Ovary (tissue), 9 donors: ENCODE measurements around the gene CAPNS1. TPM values are rescaled to one million over a fixed set of nuclear protein-coding genes. Genes with fewer than 3 reads are reported as not detected.

Experiments
- DNase-seq, 5 donors: peaks; one replicate each; pipeline ENCODE4 v3.0.0-alpha.2; 2019 to 2020
- H3K27ac ChIP-seq, 2 donors: fragments of 200-600 bp; one replicate each; pipeline versions ENCODE4 v1.5.1 to v1.8.0; 2019 to 2022
- H3K27me3 ChIP-seq: fragments of 200-600 bp; one replicate; pipeline ENCODE4 v1.8.0; 2022
- H3K36me3 ChIP-seq: fragments of 200-600 bp; sonication (generic); one replicate; pipeline ENCODE4 v1.5.1; 2019
- H3K4me1 ChIP-seq: one replicate; pipeline ENCODE4 v1.8.1; 2013; ENCODE audit warnings: mild to moderate bottlenecking, moderate library complexity; ENCODE audit not compliant: insufficient read depth
- H3K4me3 ChIP-seq: fragments of 200-600 bp; sonication (generic); one replicate; pipeline ENCODE4 v1.5.1; 2017
- H3K9me3 ChIP-seq, 2 donors: fragments of 200-600 bp in 1 of 2; sonication (generic) in 1 of 2; one replicate each; pipeline versions ENCODE4 v1.5.1 to v1.8.1; 2013 to 2019; ENCODE audit warnings: mild to moderate bottlenecking in 1 of 2, moderate library complexity in 1 of 2
- CTCF ChIP-seq, 3 donors: fragments of 450-650 bp in 2 of 3; fragments of 200-600 bp in 1 of 3; IDR thresholded peaks; one replicate each; pipeline versions ENCODE4 v1.5.1 to v1.8.0; 2016 to 2022; ENCODE audit warnings: antibody characterized with exemption in 3 of 3, mild to moderate bottlenecking in 1 of 3
- EP300 ChIP-seq: sonication (generic); formaldehyde crosslinking; IDR thresholded peaks from one replicate; pipeline ENCODE4 v1.6.1; 2017; ENCODE audit warnings: antibody characterized with exemption
- POLR2A ChIP-seq: fragments of 450-650 bp; IDR thresholded peaks from one replicate; pipeline ENCODE4 v1.6.1; 2017; ENCODE audit warnings: antibody characterized with exemption, mild to moderate bottlenecking, moderate library complexity
- WGBS, 3 donors: extraction: QIAGEN DNeasy Blood & Tissue Kit in 1 of 3; methylation state at CpG; one replicate each; pipeline versions ENCODE4 v1.1.5 to v1.1.7; 2013 to 2017; 5-methylcytosine and 5-hydroxymethylcytosine counted together
- intact Hi-C, 4 donors: fragments of 100-400 bp; cut with DNase I; formaldehyde crosslinking; loops; one replicate each; pipeline versions ENCODE4 v1.11.0 to v1.15.1; 2022 to 2023
- polyA plus RNA-seq, 2 donors: library from polyadenylated mRNA; stranded (reverse); fragments of 200-250 nt in 1 of 2; fragments of 350-450 nt in 1 of 2; fragmentation: Illumina TruSeq in 1 of 2; extraction: RNeasy Lipid Tissue Mini Kit (QIAGEN cat#74804) in 1 of 2; gene quantifications; one replicate each; pipeline ENCODE4 v1.2.3, GENCODE V29; 2013 to 2014
- total RNA-seq, 7 donors: library from RNA; depleted of rRNA in 2 of 7; stranded (reverse); fragments of >200 nt in 2 of 7; fragmentation: NEBNext Ultra II Directional in 3 of 7; extraction: Animal tissue kit (Norgen Biotek cat#: 25700) in 3 of 7; gene quantifications; one replicate each; pipeline versions ENCODE4 v1.1.0 to v1.2.4, GENCODE V29; 2016 to 2023
- donor health status: DM: no; HTN: no; CAD: no; lungs with moderate emphysema.
- donor health status: DM: no; HTN: no; CAD: no.
- donor health status: Bipolar disorder and iron deficiency.
- donor health status: DM: yes; HTN: yes; CAD: no.
- donor health status: DM: no; HTN: no; CAD: no.
- donor health status: DM: yes; HTN: yes; CAD: no.

CAPNS1 gene
- total and polyA plus RNA-seq, 9 donors, result 69.4 to 783 (median 488) TPM

GRCh38 chr19:36114721-36115452, 25.0 kb upstream of the CAPNS1 start, which contains the start of gene POLR2I:
TSS of gene POLR2I (minus strand) at chr19:36114875. CDS start at chr19:36114856, 19 bp downstream.
- H3K4me3 ChIP-seq, result peak within 1 kb of the TSS; percentile 64
- H3K4me1 ChIP-seq, result peaks cover 12% of the 10 kb centered on the region
- H3K9me3 ChIP-seq, result no peaks in the 10 kb centered on the region
- WGBS, 3 donors, result 0 to 1% (median 0%) methylated on average over 54 to 60 of the region's 60 CpGs
- no peaks in the 10 kb centered on the region for H3K36me3 ChIP-seq
- intact Hi-C loops, result loop anchor here in 2 of 4 donors (2.0 kb wide), 2 partner anchors 60 to 118 kb away; partner anchors contain the start of genes THAP8 (in 1 of the 2) and WDR62 (in 1 of the 2)
- TF ChIP-seq EP300 (no peak), POLR2A (peak; percentile 82), CTCF (IDR thresholded peaks at IDR 0.05) (peak in 1 of 3 donors; percentile 10)
- peak; percentile 99 to 100 (median 99) for DNase-seq
- H3K27ac ChIP-seq, result peak within 1 kb of the TSS; percentile 65 to 82
- no peaks in the 10 kb centered on the region for H3K27me3 ChIP-seq

- H3K27me3 ChIP-seq, result no peaks in the 10 kb centered on the region
- DNase-seq, result peak in 1 of 5 donors; percentile 34
- no peaks in the 10 kb centered on the region for H3K36me3 ChIP-seq
- H3K9me3 ChIP-seq, result no peaks in the 10 kb centered on the region
- WGBS, 3 donors, result 2 to 5% (median 2%) methylated on average over 52 to 59 of the region's 59 CpGs
- intact Hi-C loops, result loop anchor here in 2 of 4 donors (2.0 kb wide), 2 partner anchors 61 to 119 kb away; partner anchors contain the start of genes THAP8 (in 1 of the 2) and WDR62 (in 1 of the 2)
- H3K4me1 ChIP-seq, result peaks cover 12% of the 10 kb centered on the region
- TF ChIP-seq CTCF (IDR thresholded peaks at IDR 0.05) (no peak), EP300 (no peak), POLR2A (peak; percentile 39)
- peak within 1 kb of the TSS; percentile 65 to 82 for H3K27ac ChIP-seq
- peak within 1 kb of the TSS; percentile 64 for H3K4me3 ChIP-seq
Measured at GRCh38 chr19:36115453-36116343, 24.2 kb upstream of the CAPNS1 start, which contains the start of gene TBCB. TSS of gene TBCB (plus strand) at chr19:36115468. CDS start at chr19:36115561, 93 bp downstream.

- intact Hi-C loops, result no loop called here
- Histone ChIP-seq H3K27ac (peak overlapping the region in 1 of 2 donors; percentile 82), H3K4me3 (peak overlapping the region; percentile 64), H3K27me3 (no peaks in the 10 kb centered on the region), H3K9me3 (no peaks in the 10 kb centered on the region), H3K4me1 (peaks cover 12% of the 10 kb centered on the region), H3K36me3 (no peaks in the 10 kb centered on the region)
- WGBS, 3 donors, result 86 to 100% (median 91%) methylated on average over 1 of the region's 1 CpG
- DNase-seq, result no peak
- TF ChIP-seq POLR2A, result no peak
- TF ChIP-seq CTCF (IDR thresholded peaks at IDR 0.05), result no peak
- TF ChIP-seq EP300, result no peak
Measured at GRCh38 chr19:36116344-36116637, 23.6 kb upstream of the CAPNS1 start.
